Esophagus squamous epithelium (tissue), 4 donors: ENCODE results near the gene C1orf185.

Experiments
- POLR2A ChIP-seq, 4 donors: fragments of 450-650 bp; IDR thresholded peaks; one replicate each; pipeline ENCODE4 v1.6.1; 2017; ENCODE audit warnings: antibody characterized with exemption in 4 of 4, mild to moderate bottlenecking in 4 of 4, moderate library complexity in 3 of 4
- TF ChIP-seq, protein P1 (sequence below), 6 experiments: fragments of 450-650 bp in 4 of 6; fragments of 200-600 bp in 2 of 6; sonication (generic) in 2 of 6; IDR thresholded peaks; one replicate each; pipeline ENCODE4 v1.5.1; 2016 to 2019; ENCODE audit warnings: antibody characterized with exemption in 6 of 6, mild to moderate bottlenecking in 4 of 6, moderate library complexity in 4 of 6

DNA sequence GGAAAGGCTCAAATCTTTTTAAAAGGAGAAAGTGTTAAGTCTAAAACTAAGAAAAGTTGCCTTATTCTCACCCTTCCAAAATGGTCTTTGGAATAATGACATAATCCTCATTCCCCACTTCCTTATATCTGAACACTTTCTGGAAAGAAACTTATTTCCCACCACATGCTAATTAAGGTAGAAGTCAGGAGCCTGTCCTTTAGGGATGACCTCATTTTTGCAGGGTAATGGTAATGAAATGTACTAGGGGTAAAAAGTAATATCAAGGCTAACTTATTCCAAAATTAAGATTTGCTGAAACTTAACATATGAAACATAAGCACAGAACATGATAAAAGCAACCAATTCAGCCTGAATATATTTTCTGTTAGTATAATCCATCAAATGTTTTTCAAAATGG lies 29.4 kb upstream of the C1orf185 start:
- TF ChIP-seq, protein P1, sequence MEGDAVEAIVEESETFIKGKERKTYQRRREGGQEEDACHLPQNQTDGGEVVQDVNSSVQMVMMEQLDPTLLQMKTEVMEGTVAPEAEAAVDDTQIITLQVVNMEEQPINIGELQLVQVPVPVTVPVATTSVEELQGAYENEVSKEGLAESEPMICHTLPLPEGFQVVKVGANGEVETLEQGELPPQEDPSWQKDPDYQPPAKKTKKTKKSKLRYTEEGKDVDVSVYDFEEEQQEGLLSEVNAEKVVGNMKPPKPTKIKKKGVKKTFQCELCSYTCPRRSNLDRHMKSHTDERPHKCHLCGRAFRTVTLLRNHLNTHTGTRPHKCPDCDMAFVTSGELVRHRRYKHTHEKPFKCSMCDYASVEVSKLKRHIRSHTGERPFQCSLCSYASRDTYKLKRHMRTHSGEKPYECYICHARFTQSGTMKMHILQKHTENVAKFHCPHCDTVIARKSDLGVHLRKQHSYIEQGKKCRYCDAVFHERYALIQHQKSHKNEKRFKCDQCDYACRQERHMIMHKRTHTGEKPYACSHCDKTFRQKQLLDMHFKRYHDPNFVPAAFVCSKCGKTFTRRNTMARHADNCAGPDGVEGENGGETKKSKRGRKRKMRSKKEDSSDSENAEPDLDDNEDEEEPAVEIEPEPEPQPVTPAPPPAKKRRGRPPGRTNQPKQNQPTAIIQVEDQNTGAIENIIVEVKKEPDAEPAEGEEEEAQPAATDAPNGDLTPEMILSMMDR (IDR thresholded peaks at IDR 0.05), result no peak
- no peak for TF ChIP-seq POLR2A (IDR thresholded peaks at IDR 0.05)
